GM21786 (cell line): ENCODE data around the gene PSD2.

Source experiments
- ATAC-seq: cut with Tn5 transposase; IDR thresholded peaks from one replicate; pipeline ENCODE4 v1.9.1; 2021; ENCODE audit not compliant: unreplicated experiment

The PSD2 gene

DNA sequence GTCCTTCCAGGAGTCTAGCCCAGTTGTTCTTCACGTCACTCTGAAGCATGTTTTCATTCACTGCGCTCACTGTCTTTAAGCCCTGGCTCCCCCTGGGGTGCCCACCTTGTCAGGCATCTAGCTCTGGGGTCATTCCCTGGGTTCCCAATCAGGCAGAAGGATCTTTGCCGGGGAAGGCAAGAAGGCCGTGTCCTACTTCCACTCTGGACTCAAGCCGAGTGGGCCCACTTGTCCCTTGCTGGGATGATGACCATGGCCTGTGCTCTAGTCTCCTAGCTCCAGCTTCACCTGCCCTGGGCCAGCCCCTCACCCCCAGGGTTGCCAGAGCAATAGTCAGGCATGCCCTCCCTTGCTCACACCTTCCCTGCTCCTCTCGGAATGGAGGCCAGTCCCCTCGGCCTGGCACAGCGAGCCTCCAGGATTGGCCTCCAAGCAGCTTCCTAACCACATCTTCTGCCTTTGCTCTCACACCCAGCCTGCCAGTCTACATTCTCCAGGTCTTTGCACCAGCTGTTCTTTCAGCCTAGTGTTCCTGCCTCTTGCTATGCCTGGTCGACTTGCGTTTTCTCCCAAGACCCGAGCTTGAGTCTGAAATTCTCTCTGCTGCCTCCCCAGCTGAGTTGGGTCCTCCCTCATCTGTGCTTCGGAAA lies 32.2 kb upstream of the PSD2 start:
- ATAC-seq, result no peak

DNA sequence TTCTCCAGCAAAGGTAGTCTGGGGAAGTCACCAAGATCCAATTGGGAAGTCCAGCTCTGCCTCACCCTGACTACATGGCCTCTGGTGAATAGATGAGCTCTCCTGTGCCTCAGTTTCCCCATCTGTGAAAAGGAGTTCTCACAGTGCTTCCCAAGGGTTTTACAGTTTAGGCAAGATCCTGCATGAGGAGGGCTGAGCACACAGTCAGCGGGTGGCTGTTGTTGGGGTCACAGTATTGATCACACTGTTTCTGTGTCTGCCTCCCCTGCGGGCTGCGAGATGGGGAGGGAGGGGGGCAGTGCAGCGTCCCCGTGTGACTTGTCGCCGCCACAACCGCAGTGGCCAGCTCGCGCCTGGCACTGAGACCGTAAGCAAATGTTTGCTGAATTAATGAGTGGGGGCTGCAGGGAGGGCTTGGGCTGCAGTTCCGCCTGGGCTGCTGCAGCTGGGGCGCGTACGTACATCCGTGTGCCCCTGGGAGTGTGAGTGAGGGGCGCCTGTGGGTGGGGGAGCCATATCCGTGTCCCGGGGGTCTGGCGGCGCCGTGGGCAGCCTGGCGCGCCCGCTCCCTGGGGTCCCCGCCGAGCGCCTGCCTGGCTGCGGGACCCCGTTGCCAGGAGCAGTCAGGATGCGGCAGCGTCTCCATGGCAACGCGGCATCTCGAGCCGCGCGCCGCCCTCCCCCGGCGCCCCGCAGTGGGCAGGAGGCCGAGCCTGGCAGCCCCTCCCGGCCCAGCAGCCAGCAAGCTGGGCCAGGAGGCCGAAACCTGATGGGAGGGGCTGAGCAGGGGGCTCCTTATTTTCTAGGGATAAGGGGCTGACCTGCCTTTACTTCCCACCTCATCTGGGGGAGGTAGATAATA lies 31.4 kb upstream of the PSD2 start:
- no peak for ATAC-seq

DNA sequence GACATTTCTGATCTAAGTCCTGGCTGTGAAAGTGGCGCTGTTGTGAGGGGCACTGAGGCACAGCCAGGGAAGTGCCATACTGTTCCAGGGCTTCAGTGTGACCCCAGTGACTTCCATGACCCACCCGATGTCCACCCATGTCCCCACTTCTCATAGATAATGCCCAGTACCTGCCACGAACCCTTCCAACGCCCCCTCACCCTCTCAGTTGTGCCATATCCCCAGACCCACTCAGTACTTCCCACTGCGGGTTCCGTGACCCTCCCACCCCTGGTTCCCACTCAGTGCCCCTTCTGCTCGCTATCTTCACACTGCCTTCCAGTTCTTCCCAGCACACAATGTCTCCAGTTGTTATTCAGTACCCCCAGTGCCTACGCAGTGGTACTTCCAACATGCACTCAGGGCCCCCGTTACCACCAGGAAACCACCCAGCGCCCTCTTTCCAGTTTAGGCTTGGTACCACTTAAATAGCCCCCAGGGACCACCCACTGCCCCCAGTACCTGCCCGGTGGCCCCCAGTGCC lies 30.7 kb upstream of the PSD2 start:
- ATAC-seq, result no peak

DNA sequence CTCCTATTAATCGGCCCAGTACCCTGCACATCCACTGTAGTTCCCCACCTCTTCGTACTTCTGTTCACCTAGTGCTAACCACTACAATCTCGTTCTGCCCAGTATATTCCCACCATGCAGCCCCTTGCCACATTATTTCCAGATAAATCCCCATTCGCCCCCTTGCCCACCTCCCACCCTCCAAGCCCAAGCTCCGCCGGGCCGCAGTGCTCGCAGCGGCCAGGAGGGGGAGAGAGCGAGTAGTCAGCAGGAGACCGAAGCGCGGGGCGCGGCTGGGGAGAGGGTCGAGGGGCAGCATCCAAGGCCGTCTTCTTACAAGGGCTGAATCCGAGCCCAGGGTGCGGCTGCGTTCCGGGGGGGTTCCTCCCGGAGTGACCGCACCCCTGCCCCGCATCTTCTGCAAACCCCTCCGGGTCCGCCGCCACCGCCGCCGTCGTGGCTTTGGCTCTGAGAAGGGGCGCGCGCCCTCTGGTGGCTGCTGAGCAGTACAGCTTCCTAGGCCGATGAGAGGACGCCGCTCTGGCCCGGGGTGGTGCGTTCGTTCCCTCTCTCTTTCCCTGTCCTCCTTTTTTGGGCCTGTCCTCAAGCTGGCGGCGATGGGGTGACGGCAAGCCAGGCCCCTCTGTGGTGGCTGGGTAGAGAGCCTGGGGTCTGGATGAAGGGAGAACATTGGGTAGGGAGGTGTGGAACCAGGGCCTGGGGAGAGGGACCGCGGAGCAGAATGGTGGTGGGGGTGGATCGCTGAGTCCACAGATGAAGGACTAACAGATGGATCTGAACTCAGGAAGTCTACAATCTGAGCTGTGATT lies 30.0 kb upstream of the PSD2 start:
- ATAC-seq, result peak; percentile 76

DNA sequence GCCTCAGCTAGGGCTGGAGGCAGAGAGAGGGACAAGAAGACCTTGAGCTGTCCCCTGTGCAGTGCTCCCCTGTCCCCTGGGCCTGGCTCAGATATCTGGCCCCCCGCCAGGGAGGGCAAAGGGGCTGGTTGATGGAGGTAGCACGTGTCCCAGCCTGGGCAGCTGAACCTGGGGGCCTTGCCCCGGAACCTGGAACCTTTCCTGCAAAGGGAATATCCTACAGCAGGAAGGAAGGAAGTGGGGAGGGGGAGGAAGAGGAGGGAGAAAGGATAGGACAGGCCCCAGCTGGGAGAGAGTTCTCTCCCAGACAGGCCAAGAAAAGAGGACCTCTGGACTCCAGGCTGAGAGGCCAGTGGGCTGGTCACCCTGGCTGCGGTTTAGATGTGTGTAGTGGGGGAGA lies 27.6 kb upstream of the PSD2 start:
- no peak for ATAC-seq

DNA sequence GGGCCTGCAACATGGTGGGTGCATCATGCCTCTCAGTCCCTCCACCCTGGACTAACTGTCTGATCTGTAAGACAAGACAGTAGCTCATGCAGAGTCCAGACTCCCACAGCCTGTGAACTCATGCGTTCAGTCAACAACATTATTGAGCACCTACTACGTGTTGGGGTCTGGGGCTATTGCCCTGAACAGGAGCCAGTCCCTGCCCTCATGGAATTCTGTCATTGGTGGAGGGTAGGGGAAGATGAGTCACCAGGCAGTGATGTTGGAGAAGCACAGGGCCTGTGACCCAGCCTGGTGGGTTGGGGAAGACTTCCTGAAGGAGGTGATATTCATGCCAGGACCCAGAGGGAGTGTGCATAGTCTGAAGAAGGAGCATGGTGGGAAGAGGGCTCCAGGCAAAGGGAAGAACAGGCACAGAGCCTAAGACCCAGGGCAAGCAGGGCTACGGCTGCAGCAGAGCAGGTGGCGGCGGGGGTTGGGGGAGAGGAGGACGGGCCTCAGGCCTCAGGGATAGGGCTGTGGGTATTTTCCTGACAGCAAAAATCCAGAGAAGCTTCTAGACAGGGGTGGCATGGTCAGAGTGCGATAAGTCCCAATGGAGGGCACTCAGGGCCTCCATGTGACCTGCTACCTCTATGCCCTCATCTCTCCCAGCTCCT lies 26.7 kb upstream of the PSD2 start:
- no peak for ATAC-seq

DNA sequence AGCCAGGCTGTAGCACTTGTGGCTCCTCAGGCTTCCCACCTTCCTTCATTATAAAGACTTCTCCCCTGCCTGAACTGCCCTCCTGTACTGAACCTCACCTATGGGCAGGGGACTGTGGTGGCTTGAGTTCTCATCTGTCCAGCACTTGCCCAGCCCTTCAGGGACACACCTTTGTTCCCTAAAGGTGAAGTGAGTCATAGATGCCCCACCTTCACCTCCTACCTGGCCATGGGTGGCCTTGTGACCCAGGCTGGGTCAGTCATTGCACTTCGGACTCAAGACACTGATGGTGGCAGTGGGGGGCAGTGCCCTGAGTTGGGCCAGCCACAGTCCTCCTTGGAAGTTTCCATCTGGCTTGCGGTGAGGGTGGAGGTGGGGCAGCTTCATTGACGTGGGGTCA lies 26.1 kb upstream of the PSD2 start:
- no peak for ATAC-seq

DNA sequence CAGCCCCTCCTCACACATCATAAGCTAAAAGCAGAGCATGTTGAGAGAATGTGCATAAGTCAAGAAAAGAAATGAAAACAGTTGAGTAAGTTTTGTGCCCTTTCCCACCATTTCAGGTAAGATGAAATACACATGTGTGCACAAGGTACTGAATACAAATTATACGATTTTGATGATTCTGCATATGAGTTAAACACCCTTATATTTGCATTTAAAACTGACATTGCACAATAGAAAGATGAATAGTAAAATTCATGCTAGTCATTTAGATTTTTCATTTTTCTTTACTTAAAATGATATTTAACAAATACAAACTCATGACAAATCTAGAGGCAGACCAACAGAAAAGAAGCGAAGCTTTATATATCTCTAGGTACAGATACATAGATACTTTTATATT lies 24.9 kb upstream of the PSD2 start:
- no peak for ATAC-seq

DNA sequence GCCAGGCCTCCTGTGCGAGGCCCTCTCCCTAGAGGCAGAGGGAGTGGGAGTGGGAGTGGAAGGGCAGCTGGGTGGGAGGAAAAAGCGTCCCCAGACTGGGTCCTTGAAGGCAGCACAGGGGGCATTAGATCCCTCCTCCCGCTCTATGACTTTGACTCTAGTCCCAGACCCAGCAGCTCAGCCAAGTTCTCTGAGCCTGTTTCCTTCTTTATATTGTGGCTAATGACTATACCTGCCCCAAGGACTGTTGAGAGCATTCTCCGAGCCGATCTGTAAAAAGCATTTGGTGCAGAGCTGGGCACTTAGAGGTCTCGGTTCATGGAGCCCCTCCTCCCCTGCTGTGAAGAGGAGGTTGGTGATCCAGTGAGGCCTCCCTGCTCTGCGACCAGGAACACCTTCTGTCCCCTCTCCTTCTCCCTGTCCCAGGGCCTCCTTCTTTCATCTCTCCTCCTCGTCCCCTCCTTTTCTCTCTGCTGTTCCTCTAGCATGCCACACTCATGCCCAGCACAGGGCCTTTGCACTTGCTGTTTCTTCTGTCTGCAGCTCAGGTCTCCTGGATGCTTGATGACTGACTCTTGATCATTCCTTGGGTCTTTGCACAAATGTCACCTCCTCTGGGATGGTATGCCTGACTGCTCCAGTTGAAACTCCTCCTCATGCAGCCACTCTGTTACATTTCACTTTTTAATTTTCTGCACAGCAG lies 23.4 kb upstream of the PSD2 start:
- no peak for ATAC-seq

DNA sequence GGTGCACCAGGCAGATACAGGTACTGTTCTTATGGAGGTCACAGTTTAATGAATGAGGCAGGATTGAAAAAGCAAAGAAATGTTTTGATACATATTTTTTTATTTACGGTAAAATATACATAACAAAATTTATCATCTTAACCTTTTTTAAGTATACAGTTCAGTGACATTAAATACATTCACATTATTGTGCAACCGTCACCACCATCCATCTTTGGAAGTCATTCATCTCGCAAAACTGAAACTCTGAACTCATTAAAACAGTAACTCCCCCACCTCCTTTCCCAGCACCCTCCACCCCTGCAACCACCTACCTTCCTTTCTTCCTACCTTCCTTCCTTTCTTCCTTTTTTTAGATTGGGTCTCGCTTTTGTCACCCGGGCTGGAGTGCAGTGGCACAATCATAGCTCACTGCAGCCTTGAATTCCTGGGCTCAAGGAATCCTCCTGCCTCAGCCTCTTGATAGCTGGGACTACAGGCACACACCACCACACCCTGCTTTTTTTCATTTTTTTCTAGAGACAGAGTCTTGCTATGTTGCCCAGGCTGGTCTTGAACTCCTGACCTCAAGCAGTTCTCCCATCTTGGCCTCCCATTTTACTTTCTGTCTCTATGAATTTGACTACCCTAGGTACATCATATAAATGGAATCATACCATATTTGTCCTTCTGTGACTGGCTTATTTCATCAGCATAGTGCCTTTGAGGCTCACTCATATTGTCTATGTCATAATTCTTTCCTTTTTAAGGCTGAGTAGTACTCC lies 22.5 kb upstream of the PSD2 start:
- ATAC-seq, result no peak

DNA sequence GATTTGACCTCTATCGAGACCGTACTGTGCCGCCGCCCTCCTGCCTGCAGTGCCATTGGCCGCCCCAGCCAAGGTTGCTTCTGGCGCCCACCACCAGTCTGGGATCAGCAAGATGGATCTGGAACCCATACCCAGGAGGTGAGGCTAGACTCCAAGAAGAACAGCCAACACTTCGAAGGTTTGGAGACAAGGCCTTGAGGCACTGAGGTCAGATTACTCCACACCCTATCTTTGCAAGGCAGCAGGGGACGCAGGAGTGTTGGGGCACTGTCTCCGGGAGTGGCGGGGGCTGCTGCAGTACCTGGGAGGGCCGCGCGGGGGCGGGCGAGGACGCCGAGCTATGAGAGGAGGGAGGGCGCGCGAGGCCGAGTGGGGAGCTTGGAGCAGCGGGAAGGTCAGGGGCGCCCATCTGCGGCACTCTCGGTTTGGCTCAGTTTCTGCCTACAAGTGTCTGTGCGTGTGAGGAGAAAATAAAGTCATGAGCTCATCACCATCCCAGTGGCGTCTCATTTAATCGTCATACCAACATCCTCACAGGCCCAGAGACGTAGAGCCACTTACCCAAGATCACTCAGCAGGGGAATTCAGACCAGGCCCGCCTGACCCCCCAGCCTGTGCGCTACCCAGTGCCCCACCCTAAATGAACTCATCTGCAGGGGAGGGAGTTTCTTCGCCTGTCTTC lies 20.5 kb upstream of the PSD2 start:
- ATAC-seq, result peak; percentile 78

DNA sequence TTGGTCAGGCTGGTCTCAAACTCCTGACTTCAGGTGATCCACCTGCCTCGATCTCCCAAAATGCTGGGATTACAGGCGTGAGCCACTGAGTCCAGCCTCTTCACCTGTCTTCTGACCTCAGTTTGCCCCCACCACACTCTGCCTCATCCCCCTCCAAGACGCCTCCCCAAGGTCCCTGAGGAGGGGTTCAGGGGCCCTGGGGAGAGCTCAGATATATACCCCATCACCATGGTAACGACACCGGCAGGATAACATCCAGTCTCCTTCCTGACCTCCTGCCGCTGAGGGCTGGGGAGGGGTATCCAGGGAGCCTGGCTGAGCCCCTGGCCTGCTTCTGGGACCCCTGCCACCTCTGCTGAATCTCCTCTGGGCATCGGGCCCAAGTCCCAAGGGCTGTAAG lies 19.7 kb upstream of the PSD2 start:
- ATAC-seq, result no peak

DNA sequence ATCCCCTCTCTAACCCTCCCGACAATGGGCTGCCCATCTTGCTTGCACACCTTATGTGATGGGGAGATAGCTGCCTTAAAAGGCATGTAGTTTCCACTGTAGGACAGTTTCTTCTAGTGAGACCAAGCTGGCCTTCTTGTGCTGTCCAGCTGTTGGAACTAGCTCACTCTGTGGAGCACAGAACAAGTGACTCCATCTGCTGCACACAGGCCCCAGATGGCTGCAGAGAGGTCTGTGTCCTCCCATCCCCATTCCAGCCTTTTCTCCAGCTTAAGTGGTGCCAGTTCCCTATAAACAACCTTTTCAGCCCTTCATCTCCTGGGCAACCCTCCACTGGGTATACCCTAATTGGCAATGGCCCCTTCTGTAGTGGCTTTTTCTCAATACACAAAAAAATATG lies 18.7 kb upstream of the PSD2 start:
- no peak for ATAC-seq

DNA sequence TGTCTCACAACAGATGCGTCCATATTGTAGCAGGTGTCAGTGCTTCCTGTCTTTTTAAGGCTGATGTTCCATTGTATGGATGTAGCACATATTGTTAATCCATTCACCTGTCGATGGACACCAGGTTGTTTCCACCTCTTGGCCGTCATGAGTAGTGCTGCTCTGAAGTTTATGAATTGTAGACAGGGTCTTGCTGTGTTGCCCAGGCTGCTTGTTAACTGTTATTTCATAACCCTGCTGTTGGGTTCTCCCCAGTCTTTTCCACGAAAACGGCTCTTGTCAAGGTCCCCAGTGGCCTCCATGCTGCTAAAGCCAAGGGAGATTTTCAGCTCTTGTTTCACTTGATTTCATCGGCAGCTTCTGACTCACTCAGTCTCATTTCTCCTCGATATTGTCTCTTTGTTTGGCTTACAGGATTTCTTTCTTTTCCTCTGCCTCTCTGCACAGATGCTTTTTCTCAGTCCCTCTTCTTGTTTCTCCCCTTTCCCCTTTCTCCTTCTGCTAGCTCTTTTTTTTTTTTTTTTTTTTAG lies 12.1 kb upstream of the PSD2 start:
- no peak for ATAC-seq

DNA sequence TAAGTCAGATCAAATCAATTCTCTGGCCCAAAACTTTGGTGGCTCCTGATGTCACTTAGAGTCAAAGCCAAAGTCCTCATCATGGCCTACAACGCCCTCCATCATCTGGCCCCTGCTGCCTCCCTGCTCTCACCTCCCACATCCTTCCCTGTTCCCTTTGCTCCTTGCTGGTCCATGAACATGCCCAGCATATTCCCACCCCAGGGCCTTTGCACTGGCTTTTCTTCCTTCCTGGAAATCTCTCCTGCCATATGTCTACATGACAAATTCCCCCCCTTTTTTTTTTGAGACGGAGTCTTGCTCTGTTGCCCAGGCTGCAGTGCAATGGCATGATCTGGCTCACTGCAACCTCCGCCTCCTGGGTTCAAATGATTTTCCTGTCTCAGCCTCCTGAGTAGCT lies 11.1 kb upstream of the PSD2 start:
- ATAC-seq, result no peak

DNA sequence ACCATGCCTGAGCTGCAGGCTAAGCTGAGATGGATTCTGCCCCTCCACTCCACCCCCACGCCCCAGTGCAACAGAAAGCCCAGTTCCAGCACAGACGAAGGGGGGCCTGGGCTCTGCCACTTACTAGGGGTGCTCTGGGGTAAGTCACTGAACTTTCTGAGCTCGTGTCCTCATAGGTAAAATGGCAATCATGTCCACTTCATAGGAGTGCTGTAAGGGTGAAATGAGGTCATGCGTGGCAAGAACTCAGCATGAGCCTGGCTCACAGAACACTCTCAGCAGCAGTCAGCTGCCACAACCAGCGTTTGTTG lies 8.4 kb upstream of the PSD2 start:
- no peak for ATAC-seq

DNA sequence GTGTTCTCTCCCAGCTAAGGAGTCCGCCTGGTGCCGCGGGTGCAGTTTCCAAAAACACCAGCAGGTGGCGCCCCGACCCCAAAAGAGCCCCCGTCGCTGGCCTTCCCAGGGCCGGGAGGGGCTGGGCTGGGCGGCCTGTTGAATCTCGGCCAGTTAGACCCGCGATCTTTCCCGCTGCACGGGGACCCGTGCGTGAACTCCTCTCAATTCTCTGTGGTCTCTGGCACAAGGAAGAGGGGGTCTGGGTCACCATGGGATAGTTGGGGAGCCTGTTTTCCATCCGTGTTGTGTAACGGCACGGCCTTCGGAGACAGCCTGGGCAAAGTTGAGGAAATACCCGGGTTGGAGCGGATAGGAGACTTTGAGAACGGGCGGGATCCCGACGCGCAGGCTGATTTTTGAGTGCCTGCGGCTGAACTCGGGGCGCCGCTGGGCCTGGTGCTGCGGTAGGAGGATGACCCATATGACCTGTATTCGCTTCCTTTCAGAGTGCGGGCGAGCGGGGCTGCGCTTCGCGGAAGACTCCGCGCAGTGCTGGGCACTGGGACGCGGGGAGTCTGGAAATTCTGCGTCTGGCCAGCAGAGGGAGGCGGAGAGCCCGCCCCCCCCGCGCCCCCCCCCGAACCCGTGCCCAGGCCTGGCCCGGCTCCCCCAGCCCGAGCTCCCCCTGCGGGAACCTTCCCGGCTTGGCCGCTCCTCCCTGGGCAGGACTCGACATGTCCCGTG lies 7.9 kb upstream of the PSD2 start:
- peak; percentile 71 for ATAC-seq

DNA sequence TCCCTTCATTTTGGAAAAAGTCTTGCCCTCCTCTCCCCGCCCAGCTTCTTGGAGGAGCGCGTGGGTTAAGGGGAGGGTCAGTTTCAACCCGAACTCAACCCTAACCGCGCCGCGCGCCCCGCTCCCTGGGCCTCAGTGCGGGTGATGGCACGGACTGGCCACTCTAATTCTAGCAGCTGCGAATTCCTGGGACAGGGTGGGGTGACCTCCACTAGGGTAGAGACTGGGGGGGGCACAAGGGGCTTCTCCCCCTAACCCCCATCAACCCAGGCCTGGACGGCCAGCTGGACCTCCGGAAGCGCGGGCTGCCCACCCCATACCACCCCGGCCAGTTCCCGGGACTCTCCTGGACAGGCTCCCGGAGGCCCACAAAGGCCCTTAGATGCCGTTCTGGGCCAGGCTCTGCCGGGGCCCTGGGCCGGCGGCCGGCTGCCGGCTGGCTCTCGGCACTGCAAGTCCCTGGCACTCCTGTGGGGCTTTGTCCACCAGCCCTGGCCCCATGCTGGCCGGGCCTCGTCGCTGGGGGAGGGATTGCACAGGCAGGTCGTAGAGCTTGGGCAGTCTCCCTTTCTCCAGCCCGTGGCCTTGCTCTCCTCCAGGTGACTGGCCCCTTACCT lies 7.2 kb upstream of the PSD2 start:
- ATAC-seq, result no peak
